B cell (primary cell): ENCODE measurements around the gene ARPC5L. TPM values are rescaled to one million over a fixed set of nuclear protein-coding genes. Genes with fewer than 3 reads are reported as not detected.

Experiments used
- ATAC-seq: fragments of 200-7000 bp; cut with Tn5 transposase; one replicate; pipeline ENCODE4 v1.10.0; 2021; ENCODE audit warnings: low read depth, mild to moderate bottlenecking, moderate number of reproducible peaks, moderate library complexity
- CTCF ChIA-PET: fragments of 350-600 bp; sonication (Branson Sonifier 250); formaldehyde crosslinking; loops from one replicate; lab custom pipeline; 2021; ENCODE audit warnings: antibody characterized with exemption, inconsistent platforms; lab: Charles Lee
- POLR2A ChIA-PET: fragments of 350-600 bp; sonication (Branson Sonifier 250); formaldehyde crosslinking; loops from one replicate; lab custom pipeline; 2021; ENCODE audit warnings: antibody characterized with exemption; lab: Charles Lee
- DNase-seq: peaks from one replicate; pipeline ENCODE4 v3.0.0; 2013
- H2AFZ ChIP-seq: 2 replicates; pipeline ENCODE4 v1.6.1; 2012; ENCODE audit warnings: mild to moderate bottlenecking, low read depth, low read length; ENCODE audit not compliant: insufficient read depth, poor library complexity, severe bottlenecking
- H3K27ac ChIP-seq, 2 donors: 1 replicate in 1 of 2; 2 replicates in 1 of 2; pipeline ENCODE4 v1.5.1; 2012 to 2013; ENCODE audit warnings: low read length in 2 of 2, mild to moderate bottlenecking in 2 of 2, moderate library complexity in 1 of 2
- H3K27me3 ChIP-seq, 4 experiments: fragments of 200-600 bp in 1 of 4; sonication (generic) in 1 of 4; replicated peaks in 1 of 4; 1 replicate in 2 of 4; 2 replicates in 2 of 4; pipeline versions ENCODE4 v1.6.1 to v1.7.0; 2013 to 2016; ENCODE audit warnings: low read length in 3 of 4, mild to moderate bottlenecking in 2 of 4, mixed read lengths in 1 of 4, moderate library complexity in 1 of 4; ENCODE audit not compliant: insufficient read depth in 4 of 4, control insufficient read depth in 3 of 4; ENCODE audit errors: control extremely low read depth in 1 of 4
- H3K36me3 ChIP-seq, 2 experiments: replicated peaks in 1 of 2; 1 replicate in 1 of 2; 2 replicates in 1 of 2; pipeline versions ENCODE4 v1.6.1 to v1.7.1; 2013; ENCODE audit warnings: low read length in 1 of 2; ENCODE audit not compliant: insufficient read depth in 2 of 2, control insufficient read depth in 1 of 2; ENCODE audit errors: control extremely low read depth in 1 of 2, extremely low read depth in 1 of 2
- H3K4me1 ChIP-seq, 2 donors: fragments of 200-600 bp in 1 of 2; sonication (generic) in 1 of 2; 1 replicate in 1 of 2; 2 replicates in 1 of 2; pipeline versions ENCODE4 v1.5.1 to v1.6.1; 2013 to 2017; ENCODE audit warnings: low read length in 2 of 2; ENCODE audit not compliant: control insufficient read depth in 2 of 2, insufficient read depth in 2 of 2
- H3K4me2 ChIP-seq: replicated peaks from 2 replicates; pipeline ENCODE3; 2012; ENCODE audit warnings: mild to moderate bottlenecking, low read depth, low read length; ENCODE audit not compliant: poor library complexity, severe bottlenecking
- H3K4me3 ChIP-seq, 5 experiments: fragments of 200-600 bp in 1 of 5; sonication (generic) in 1 of 5; 1 replicate in 3 of 5; 2 replicates in 2 of 5; pipeline versions ENCODE4 v1.5.1 to v1.7.0; 2011 to 2016; ENCODE audit warnings: low read length in 4 of 5, mild to moderate bottlenecking in 4 of 5, low read depth in 2 of 5, control low read depth in 1 of 5, moderate library complexity in 1 of 5; ENCODE audit not compliant: insufficient read depth in 1 of 5; ENCODE audit errors: control extremely low read depth in 1 of 5, extremely low read depth in 1 of 5
- H3K79me2 ChIP-seq: fragments of 200-600 bp; sonication (generic); one replicate; pipeline ENCODE4 v1.6.0; 2016; ENCODE audit warnings: low read length; ENCODE audit not compliant: control insufficient read depth, insufficient read depth
- H3K9ac ChIP-seq: fragments of 200-600 bp; sonication (generic); 2 replicates; pipeline ENCODE4 v1.6.1; 2017; ENCODE audit warnings: mild to moderate bottlenecking, low read length, moderate library complexity
- H3K9me3 ChIP-seq, 3 donors: one replicate each; pipeline versions ENCODE4 v1.6.1 to v1.7.1; 2013; ENCODE audit warnings: low read length in 2 of 3; ENCODE audit not compliant: control insufficient read depth in 2 of 3, insufficient read depth in 1 of 3; ENCODE audit errors: control extremely low read depth in 1 of 3
- H4K20me1 ChIP-seq: 2 replicates; pipeline ENCODE4 v1.6.0; 2012; ENCODE audit warnings: mild to moderate bottlenecking, low read length; ENCODE audit not compliant: insufficient read depth, control insufficient read depth, poor library complexity, severe bottlenecking
- H3K27ac Mint-ChIP-seq: one replicate; pipeline ENCODE4 v1.8.0; 2021; ENCODE audit warnings: mixed read lengths
- H3K27me3 Mint-ChIP-seq: one replicate; pipeline ENCODE4 v1.8.0; 2021; ENCODE audit warnings: mixed read lengths
- H3K4me1 Mint-ChIP-seq: one replicate; pipeline ENCODE4 v1.8.0; 2021; ENCODE audit warnings: mixed read lengths
- H3K4me3 Mint-ChIP-seq: one replicate; pipeline ENCODE4 v1.8.0; 2021; ENCODE audit warnings: mixed read lengths
- H3K9me3 Mint-ChIP-seq: one replicate; pipeline ENCODE4 v1.8.0; 2022; ENCODE audit warnings: mixed read lengths; ENCODE audit not compliant: insufficient read depth
- CTCF ChIP-seq: fragments of 200-600 bp; IDR thresholded peaks from one replicate; pipeline ENCODE4 v1.8.0; 2022; ENCODE audit warnings: antibody characterized with exemption, mild to moderate bottlenecking
- EZH2 ChIP-seq: IDR thresholded peaks from 2 replicates; pipeline ENCODE4 v1.6.1; 2012; ENCODE audit warnings: borderline replicate concordance, low read depth, mild to moderate bottlenecking, moderate library complexity, low read length; ENCODE audit not compliant: insufficient read depth, poor library complexity, severe bottlenecking
- WGBS: methylation state at CpG from one replicate; pipeline ENCODE4 v1.1.5; 2013; ENCODE audit warnings: missing lambda C conversion rate; ENCODE audit not compliant: insufficient coverage; 5-methylcytosine and 5-hydroxymethylcytosine counted together
- intact Hi-C: fragments of 100-400 bp; cut with micrococcal nuclease; formaldehyde crosslinking; loops from one replicate; pipeline ENCODE4 v1.10.0; 2022
- polyA plus RNA-seq: library from polyadenylated mRNA; depleted of rRNA; stranded (reverse); fragments of >200 nt; gene quantifications from 2 replicates; pipeline ENCODE4 v1.2.3, GENCODE V29; 2012
- total RNA-seq, 2 donors: library from RNA; stranded (reverse); fragments of 120-200 nt in 1 of 2; gene quantifications; 1 replicate in 1 of 2; 2 replicates in 1 of 2; pipeline versions ENCODE4 v1.2.3 to v1.2.4, GENCODE V29; 2013 to 2022

Gene ARPC5L
- total and polyA plus RNA-seq, 2 donors (not counting 1 experiment from before 2014, with no cell fraction given), result 37.3 to 66.3 TPM

- H3K4me2 ChIP-seq, result peak within 1 kb of the TSS; percentile 85
- H4K20me1 ChIP-seq, result peaks cover 5% of the 10 kb centered on the region
- peak within 1 kb of the TSS in 1 of 2 donors; percentile 74 for H3K27ac ChIP-seq
- ChIA-PET POLR2A (interaction anchor here (0.5 to 1.9 kb wide), 6 partner anchors 8 to 310 kb away, joined by 3 to 5 read pairs (median 3); partner anchors contain the start of genes ARPC5L and RPL35), CTCF (interaction anchor here (0.6 to 9.8 kb wide), 27 partner anchors 10 to 1951 kb away, joined by 3 to 345 read pairs (median 5); partner anchors contain the start of genes ARPC5L, NR6A1, OLFML2A and RPL35)
- Mint-ChIP-seq H3K27me3 (no peaks in the 10 kb centered on the region), H3K9me3 (no peaks in the 10 kb centered on the region), H3K27ac (peak within 1 kb of the TSS; percentile 84), H3K4me1 (peaks cover 8% of the 10 kb centered on the region), H3K4me3 (peak within 1 kb of the TSS; percentile 88)
- intact Hi-C loops, result loop anchor here (1.0 to 5.0 kb wide), 6 partner anchors 8 to 519 kb away; partner anchors contain the start of gene RPL35
- no peaks in the 10 kb centered on the region for H3K9me3 ChIP-seq
- H3K9ac ChIP-seq, result peak within 1 kb of the TSS; percentile 58
- H2AFZ ChIP-seq, result peak within 1 kb of the TSS; percentile 78
- TF ChIP-seq CTCF (peak; percentile 99), EZH2 (no peak)
- WGBS, result 2% methylated on average over 51 of the region's 51 CpGs
- H3K4me3 ChIP-seq, result peak within 1 kb of the TSS in 4 of 5 experiments; percentile 33 to 55 (median 48)
- no peaks in the 10 kb centered on the region for H3K27me3 ChIP-seq
- DNase-seq, result peak; percentile 88
- H3K79me2 ChIP-seq, result no peaks in the 10 kb centered on the region
- H3K36me3 ChIP-seq, result peaks cover 0 to 12% of the 10 kb centered on the region in 2 experiments
- ATAC-seq, result peak; percentile 80
- H3K4me1 ChIP-seq, result peaks cover 7 to 9% of the 10 kb centered on the region in 2 donors
Measured at GRCh38 chr9:124852829-124853531, 8.9 kb upstream of the ARPC5L start, which contains the start of gene WDR38. TSS of gene WDR38 (plus strand) at chr9:124853460. CDS start at chr9:124853532, 72 bp downstream.
